Measurements from ENCODE around the gene PLPP4. TPM values are rescaled to one million over a fixed set of nuclear protein-coding genes. Genes with fewer than 3 reads are reported as not detected.

The PLPP4 gene
- total and polyA plus RNA-seq, 10 donors, result not detected

DNA sequence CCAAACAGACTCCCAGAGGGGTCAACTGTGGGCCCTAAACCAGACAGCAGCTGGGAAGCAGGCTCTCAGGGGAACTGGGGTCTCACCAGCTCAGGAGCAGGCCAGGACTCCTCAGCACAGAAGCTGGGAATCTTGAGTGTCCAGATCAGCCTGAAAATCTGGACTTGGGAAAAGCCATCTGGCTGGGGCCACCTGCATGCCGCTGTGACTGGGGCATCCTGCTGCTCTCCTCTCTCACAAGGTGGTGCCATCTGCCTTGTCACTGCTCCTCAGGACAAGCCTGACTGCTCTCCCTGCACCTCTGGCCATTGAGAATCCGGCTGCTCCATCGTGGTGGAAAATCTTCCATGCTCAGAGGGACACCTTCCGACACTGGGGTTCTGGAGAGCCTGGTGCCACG is 141.4 kb downstream of the PLPP4 start:
- Histone ChIP-seq H3K9me3 (peaks cover 0 to 3% (median 0%) of the 10 kb centered on the region in 8 donors), H3K4me1 (no peaks in the 10 kb centered on the region), H3K27ac (no peak overlapping the region), H3K4me3 (no peak overlapping the region), H3K36me3 (no peaks in the 10 kb centered on the region), H3K27me3 (replicated peaks in 1 of 7) (peaks cover 0 to 10% (median 0%) of the 10 kb centered on the region in 7 donors)
- WGBS, 5 donors, result 41 to 77% (median 74%) methylated on average over 5 of the region's 5 CpGs
- DNase-seq, result no peak
- intact Hi-C loops (cut with DNase I; ENCODE audit: low total_unique reads), result no loop called here
- TF ChIP-seq POLR2A (IDR thresholded peaks at IDR 0.05) (no peak), POLR2AphosphoS5 (IDR thresholded peaks at IDR 0.05) (no peak)
- TF ChIP-seq, protein P1, sequence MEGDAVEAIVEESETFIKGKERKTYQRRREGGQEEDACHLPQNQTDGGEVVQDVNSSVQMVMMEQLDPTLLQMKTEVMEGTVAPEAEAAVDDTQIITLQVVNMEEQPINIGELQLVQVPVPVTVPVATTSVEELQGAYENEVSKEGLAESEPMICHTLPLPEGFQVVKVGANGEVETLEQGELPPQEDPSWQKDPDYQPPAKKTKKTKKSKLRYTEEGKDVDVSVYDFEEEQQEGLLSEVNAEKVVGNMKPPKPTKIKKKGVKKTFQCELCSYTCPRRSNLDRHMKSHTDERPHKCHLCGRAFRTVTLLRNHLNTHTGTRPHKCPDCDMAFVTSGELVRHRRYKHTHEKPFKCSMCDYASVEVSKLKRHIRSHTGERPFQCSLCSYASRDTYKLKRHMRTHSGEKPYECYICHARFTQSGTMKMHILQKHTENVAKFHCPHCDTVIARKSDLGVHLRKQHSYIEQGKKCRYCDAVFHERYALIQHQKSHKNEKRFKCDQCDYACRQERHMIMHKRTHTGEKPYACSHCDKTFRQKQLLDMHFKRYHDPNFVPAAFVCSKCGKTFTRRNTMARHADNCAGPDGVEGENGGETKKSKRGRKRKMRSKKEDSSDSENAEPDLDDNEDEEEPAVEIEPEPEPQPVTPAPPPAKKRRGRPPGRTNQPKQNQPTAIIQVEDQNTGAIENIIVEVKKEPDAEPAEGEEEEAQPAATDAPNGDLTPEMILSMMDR (IDR thresholded peaks at IDR 0.05 in 8 of 11, conservative IDR thresholded peaks at IDR 0.05 in 3 of 11), result no peak

DNA sequence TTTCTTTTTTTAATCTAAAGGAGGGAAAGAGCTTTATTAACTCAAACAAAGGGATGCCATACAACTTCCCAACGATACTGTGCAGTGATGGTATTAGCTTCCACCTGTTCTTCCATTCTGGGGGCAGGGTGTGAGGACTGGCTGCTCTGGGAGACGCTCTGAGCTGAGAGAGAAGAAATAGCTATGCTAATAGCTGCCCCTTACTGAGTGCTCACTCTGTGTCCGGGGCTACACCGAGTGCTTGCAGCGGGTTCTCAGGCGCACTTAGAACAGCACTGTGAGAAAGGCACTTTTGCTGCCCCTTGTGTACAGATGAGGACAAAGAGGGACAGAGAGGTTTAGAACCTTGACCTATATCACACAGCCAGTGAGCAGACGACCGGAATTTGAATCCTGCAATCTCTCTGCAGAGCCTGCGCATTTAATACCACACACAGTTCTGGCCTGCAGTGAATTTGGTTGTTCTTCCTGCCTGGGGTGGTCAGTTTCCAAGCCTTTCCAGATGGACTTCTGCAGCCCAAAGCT is 142.2 kb downstream of the PLPP4 start:
- peaks cover 0 to 10% (median 0%) of the 10 kb centered on the region in 7 donors for H3K27me3 ChIP-seq (replicated peaks in 1 of 7)
- no peak overlapping the region for H3K4me3 ChIP-seq
- WGBS, 5 donors, result 75 to 88% (median 80%) methylated on average over 9 of the region's 9 CpGs
- TF ChIP-seq POLR2AphosphoS5 (IDR thresholded peaks at IDR 0.05) (no peak), POLR2A (IDR thresholded peaks at IDR 0.05) (no peak)
- TF ChIP-seq, protein P1 (IDR thresholded peaks at IDR 0.05 in 8 of 11, conservative IDR thresholded peaks at IDR 0.05 in 3 of 11), result no peak
- H3K9me3 ChIP-seq, result peaks cover 0 to 3% (median 0%) of the 10 kb centered on the region in 8 donors
- DNase-seq, result no peak
- intact Hi-C loops (cut with DNase I; ENCODE audit: low total_unique reads), result no loop called here
- H3K36me3 ChIP-seq, result no peaks in the 10 kb centered on the region
- H3K4me1 ChIP-seq, result no peaks in the 10 kb centered on the region
- no peak overlapping the region for H3K27ac ChIP-seq

DNA sequence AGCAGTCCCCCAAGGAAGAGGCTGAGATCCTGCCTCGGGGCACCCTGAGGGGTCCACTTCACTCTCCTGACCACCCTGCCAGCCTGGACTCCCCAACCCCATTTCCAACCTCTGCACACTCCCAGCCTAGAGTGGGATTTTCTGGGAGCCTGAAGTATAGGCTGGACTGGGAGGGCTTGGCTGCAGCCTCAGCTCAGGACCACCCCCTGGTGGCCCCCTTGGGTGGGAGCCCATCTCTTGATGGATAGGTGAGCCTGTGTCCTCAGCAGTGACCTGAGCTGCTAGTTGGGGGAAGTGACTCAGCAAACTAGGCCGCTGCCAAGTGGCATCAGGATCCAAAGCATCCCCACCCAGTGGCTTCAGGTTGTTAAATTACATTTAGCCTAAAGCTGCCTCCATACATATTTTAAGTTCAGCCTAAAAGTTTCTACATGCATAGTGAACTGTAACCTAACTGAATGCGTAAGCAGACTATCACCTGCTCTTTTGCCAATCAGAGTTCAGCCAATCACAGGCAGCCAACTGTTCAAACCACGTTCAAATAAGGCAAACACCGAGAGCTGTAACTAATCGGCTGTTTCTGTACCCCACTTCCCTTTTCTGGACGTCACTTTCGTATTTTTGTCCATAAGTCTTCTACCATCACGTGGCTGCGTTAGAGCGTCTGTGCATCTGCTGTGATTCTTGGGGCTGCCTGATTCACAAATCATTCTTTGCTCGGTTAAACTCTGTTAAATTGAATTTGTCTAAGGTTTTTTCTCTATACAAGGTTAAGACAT is 144.0 kb downstream of the PLPP4 start:
- no peaks in the 10 kb centered on the region for H3K36me3 ChIP-seq
- DNase-seq, result no peak
- H3K4me3 ChIP-seq, result no peak overlapping the region
- intact Hi-C loops (cut with DNase I; ENCODE audit: low total_unique reads), result no loop called here
- H3K9me3 ChIP-seq, result peaks cover 0 to 3% (median 0%) of the 10 kb centered on the region in 8 donors
- WGBS, 5 donors, result 22 to 39% (median 29%) methylated on average over 11 to 12 of the region's 12 CpGs
- peaks cover 0 to 10% (median 0%) of the 10 kb centered on the region in 7 donors for H3K27me3 ChIP-seq (replicated peaks in 1 of 7)
- H3K4me1 ChIP-seq, result no peaks in the 10 kb centered on the region
- H3K27ac ChIP-seq, result no peak overlapping the region
- TF ChIP-seq POLR2A (IDR thresholded peaks at IDR 0.05), result no peak
- no peak for TF ChIP-seq POLR2AphosphoS5 (IDR thresholded peaks at IDR 0.05)
- TF ChIP-seq, protein P1 (IDR thresholded peaks at IDR 0.05 in 8 of 11, conservative IDR thresholded peaks at IDR 0.05 in 3 of 11), result no peak

DNA sequence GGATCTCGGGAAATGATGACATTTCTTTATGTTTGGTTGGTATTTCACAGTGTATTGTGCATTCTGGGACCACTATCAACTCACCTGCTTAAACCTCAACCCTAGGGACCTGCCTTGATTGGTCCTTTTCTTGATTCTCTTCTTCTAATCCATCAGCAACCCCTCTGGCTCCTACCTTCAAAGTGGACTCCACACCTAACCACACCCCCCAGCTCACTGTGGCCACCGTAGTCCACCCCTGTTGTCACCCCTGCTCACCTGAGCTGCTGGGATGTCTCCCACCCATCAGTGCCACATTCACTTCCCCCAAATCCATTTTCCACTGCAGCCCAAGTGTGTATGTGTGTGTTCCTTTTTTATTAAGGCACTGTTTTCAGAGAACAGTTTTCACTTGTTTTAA is 145.0 kb downstream of the PLPP4 start:
- no peaks in the 10 kb centered on the region for H3K36me3 ChIP-seq
- 82 to 92% (median 85%) methylated on average over 2 of the region's 2 CpGs for WGBS, 5 donors
- H3K4me3 ChIP-seq, result no peak overlapping the region
- no peak overlapping the region for H3K27ac ChIP-seq
- H3K4me1 ChIP-seq, result no peaks in the 10 kb centered on the region
- TF ChIP-seq, protein P1 (IDR thresholded peaks at IDR 0.05 in 8 of 11, conservative IDR thresholded peaks at IDR 0.05 in 3 of 11), result no peak
- TF ChIP-seq POLR2A (IDR thresholded peaks at IDR 0.05) (no peak), POLR2AphosphoS5 (IDR thresholded peaks at IDR 0.05) (no peak)
- intact Hi-C loops (cut with DNase I; ENCODE audit: low total_unique reads), result no loop called here
- peaks cover 0 to 3% (median 0%) of the 10 kb centered on the region in 8 donors for H3K9me3 ChIP-seq
- peaks cover 0 to 10% (median 0%) of the 10 kb centered on the region in 7 donors for H3K27me3 ChIP-seq (replicated peaks in 1 of 7)
- no peak for DNase-seq
